Activated CD4-positive, alpha-beta T cell treated with anti-CD3 and anti-CD28 coated beads, Interleukin-2, amount 50 U/mL, for 48 hours (primary cell): ENCODE measurements around the gene MBLAC1.

Experiments used
- DNase-seq, 2 experiments: peaks; one replicate each; pipeline ENCODE4 v3.0.0-alpha.2; 2020

MBLAC1 gene

DNA sequence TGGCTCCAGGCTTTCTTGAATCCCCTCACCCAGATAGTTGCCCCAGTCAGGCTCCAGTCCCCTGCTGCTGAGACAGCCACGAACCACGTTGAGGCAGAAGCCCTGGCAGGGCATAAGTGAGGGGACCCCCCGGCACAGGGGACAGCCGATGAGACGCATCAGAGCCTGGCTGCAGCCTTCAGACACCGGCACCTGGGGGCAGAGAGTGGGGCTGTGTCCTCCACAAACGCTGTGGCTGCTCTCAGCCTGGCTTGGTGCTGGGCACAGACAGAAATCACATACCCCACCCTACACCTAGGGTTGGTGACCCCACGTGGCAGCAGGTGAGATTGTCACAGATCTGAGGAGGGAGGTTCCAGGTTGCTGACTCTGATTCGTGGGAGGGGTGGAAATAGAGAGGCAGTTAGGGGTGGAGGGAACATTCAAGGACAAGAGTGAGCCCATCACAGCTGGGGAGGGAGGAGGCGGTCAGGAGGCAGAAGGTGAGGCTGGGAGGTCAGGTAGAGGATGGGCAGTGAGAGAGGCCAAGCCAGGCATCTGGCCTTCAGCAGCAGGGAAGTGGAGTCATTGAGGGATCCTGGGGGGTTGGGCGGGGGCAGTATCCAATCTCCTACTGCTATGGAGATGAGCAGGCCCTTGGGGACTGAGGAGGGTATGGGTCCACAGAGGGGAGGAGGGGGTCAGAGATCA, 47.2 kb downstream of the MBLAC1 start:
- no peak for DNase-seq

DNA sequence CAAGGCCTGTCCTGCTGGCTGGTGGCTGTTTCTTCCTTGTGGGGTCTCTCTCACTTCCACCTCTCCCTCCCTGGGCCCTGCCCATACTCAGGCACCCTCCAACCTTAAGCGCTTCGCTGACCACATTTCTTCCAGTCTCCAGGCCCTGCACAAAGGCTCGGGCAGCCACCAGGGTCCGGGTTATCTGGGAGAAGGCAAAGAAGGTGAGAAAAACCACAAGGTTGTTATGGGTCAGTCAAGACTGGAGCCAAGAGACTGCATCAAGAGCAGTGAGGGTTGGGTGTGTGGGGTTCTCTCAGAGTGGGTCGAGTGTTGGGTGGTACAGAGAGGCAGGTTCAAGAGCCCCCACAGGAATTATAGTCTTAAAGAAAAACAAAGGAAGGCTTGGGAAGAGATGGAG, 47.8 kb downstream of the MBLAC1 start:
- DNase-seq, result no peak

DNA sequence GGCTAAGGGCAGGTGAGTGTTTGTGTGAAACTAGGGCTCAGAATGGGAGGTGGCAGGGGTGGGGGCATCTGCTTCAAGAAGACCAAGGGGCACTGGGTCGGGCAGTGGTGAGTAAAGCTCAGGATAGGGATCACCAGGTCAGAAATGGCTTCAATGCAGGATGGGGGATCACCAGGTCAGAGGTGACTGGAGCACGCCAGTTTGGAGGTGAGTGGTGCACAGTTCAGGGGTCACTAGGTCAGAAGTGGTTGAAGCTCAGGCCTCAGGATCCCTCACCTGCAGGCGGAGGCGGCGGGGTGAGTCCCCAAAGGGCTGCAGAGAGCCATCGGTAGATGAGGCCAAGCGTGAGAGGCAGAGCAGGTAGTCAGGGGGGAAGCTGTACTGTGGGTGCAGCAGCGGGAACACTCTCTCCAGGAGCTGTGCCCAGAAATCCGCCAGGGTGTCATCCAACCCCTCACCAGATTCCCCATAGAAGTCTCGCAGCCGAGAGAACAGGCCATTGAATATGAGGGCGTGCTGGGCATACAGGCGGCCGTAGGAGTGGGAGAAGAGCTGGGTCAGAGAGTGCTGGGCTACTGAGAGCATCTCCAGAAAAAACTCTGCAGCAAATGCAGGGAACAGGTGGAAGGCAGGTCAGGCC, 48.6 kb downstream of the MBLAC1 start:
- no peak for DNase-seq

DNA sequence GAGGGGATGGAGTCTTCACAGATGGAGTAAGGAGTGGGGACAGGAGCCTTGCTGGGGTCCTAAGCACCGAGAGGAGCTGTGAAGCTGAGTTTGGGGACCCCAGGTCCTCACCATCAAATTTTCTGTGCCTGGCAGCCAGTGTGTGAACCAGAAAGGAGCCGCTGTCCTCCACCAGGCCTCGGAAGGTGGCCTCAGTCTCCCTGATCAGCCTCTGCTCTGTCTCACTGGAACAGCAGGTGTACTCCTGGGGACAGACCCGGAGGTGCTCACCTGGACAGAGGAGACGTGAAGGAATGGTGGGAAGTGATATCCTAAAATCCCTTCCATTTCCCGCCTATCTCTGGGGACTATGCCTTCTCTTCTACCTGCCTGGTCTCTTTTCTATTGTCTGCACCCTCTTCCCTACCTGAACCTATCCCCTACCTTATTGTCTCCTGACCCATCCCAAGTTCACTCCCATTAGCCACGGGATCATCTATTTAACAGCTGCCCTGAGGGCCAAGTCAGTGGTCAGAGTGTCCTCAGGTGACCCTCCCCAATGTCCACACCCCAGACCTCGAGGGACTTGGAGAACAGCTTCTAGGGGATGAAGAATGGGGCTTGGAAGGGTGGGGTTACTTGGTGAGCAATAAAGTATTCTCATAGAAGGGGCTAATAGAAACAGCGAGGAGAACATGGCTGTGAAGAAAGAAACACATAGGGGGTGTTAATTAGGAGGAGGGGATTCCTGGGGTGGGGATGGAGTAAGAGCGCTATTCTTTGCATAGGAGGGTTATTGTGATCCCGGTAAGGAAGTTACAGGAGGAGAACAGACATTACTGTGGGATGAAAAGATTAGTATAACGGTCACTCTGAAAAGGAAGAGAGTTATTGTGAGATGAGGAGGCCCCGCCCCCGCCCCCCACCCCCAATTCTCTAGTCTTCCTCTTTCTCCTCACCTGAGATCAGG, 49.6 kb downstream of the MBLAC1 start:
- no peak for DNase-seq

DNA sequence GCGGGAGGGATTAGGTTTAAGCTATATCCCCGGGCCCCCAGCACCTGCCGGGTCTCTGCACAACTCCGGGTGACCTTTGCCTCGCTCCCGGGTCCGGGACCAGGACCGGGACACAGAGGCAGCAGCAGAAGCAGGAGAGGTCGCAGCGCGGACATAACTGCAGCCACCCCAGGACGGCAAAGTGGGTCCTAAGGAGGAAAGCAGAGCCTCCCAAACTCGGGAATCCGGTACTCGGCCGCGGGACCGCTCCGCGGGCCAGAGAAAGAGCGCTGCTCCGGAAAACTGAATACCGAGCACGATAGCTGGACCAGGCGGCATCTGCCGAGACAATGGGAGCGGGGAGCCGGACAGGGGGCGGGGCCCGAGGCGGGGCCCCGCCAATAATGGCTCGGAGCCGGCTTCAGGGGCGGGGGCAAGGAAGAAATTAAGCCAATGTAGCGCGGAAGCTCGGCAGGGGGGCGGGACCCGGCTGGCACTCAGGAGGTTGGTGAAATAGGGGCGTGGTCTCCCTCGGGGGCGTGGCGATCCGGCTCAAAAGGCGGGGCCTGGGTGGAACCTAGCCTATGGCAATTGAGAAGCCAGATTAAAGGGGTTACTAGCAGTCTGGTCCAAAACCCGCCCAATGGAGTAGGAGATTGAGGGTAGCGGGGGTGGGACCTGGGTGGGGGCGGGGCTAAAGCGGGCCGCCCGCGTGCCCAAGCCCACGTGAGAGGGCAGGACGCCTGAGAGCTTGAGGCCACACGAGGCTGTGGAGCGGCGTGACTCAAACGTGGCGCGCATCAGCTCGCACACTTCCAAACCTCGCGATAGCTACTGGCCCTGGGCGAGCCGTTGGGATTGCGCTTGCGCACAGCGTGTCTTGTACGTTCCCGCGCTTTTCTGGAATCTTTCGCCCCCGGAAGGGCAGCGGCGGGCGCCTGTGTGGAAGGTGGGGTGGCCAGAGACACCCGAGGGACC, 50.6 kb downstream of the MBLAC1 start, which contains the start of the genes GPC2 and STAG3:
GPC2 (minus strand) TSS at position 337 of the 957 bp plus-strand sequence; CDS start at position 155, 182 bp downstream.
STAG3 (plus strand) TSS at position 874 of the 957 bp plus-strand sequence. CDS start 2,639 bp downstream, outside the sequence.
- peak; percentile 99 for DNase-seq
